GM19239 (cell line): ENCODE data around the gene HDX.
"Not testable (repeated sequence)": the region's sequence is repeated elsewhere in the genome, so short reads cannot be mapped to it uniquely, and the experiment has no call there.

Source experiments
- DNase-seq: peaks from one replicate; pipeline ENCODE4 v3.0.0; 2011; ENCODE audit warnings: low spot score; ENCODE audit not compliant: insufficient read length
- FAIRE-seq: peaks from 2 replicates; lab custom pipeline; 2011; peaks lifted over from hg19 to GRCh38; lab: Jason Lieb, UNC

The HDX gene, protein sequence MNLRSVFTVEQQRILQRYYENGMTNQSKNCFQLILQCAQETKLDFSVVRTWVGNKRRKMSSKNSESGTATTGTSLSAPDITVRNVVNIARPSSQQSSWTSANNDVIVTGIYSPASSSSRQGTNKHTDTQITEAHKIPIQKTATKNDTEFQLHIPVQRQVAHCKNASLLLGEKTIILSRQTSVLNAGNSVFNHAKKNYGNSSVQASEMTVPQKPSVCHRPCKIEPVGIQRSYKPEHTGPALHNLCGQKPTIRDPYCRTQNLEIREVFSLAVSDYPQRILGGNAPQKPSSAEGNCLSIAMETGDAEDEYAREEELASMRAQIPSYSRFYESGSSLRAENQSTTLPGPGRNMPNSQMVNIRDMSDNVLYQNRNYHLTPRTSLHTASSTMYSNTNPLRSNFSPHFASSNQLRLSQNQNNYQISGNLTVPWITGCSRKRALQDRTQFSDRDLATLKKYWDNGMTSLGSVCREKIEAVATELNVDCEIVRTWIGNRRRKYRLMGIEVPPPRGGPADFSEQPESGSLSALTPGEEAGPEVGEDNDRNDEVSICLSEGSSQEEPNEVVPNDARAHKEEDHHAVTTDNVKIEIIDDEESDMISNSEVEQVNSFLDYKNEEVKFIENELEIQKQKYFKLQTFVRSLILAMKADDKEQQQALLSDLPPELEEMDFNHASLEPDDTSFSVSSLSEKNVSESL

DNA sequence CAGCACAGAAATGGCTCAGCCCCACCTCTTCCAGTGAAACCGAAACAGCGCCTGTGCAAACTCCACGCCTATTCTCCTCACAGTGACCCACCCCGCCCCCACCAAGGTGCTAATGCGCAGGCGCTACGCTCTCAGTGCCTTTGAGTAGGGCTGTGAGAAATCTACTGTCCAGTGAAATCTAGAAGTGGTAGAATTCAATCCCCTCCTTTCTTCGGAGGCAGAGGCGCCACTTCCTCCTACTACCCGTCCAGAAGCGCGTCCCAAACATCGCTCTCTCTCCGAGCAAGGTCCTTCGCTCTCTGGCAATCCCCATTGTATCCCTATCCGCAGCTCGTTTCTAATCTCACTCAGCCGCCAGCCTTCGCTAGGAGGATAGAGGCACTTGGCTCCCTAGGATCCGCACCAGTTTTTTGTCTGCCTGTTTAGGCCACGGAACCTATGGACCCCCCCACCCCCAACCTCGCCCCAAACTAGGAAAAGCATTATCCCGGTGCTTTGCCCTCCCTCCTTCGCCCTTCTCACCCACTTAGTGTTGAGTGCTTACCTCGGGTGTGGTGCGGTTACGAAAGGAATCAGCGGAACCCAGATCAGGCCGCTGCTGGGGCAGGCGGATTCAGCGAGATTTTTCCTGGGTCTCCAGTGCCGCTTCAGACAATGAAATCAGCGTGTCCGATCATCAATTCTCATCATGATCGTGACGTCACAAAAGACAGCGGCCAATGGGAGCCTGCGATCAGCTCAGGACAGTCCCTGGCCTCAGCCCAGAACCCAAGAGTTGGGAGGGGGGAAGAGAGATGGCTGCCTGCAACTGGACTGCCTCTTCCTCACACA lies at the start of gene HDX:
Gene HDX (minus strand): TSS at position 656 of the 831 bp plus-strand sequence. CDS start 27,056 bp downstream, outside the sequence.
- peak; percentile 94 for FAIRE-seq

DNA sequence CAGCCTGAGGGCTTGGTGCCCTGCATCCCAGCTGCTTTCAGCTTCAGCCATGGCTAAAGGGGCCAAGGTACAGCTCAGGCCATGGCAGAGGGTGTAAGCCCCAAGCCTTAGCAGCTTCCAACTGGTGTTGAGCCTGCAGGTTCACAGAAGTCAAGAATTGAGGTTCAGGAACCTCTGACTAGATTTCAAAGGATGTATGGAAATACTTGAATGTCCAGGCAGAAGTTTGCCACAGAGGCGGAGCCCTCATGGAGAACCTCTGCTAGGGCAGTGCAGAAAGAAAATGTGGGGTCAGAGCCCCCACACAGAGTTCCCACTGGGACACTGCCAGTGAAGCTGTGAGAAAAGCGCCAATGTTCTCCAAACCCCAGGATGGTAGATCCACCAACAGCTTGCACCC lies 39.1 kb upstream of the HDX start:
- DNase-seq, FAIRE-seq: not testable (repeated sequence)

More for the DNA sequence above, at the start of gene HDX:
- peak; percentile 2 for DNase-seq

DNA sequence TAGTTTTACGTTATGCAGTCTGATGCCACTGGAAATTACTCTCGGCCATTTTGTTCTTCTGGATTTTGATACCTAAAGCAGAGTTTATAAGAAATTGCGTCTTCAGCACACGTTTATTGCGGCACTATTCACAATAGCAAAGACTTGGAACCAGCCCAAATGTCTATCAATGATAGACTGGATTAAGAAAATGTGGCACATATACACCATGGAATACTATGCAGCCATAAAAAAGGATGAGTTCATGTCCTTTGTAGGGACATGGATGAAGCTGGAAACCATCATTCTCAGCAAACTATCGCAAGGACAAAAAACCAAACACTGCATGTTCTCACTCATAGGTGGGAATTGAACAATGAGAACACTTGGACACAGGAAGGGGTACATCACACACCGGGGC lies 35.4 kb upstream of the HDX start:
- not testable (repeated sequence) for DNase-seq, FAIRE-seq

DNA sequence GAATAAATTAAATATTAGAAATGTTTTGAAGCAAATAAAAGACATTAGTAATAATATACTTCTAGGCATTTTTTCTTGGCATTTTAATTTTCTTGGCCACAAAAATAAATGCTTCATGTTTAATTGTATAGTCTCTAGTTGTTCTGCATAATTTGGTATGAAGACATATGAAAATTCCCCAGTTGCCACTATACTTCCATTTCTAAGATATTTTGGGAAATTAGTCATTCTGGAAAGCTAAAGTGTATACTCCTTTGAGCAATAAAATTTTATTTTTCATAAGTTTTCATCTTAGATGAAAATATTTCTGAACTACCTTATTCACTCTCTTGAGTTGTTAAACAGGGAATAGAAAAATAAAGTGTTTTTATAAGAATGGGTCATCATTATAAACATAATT lies 13.8 kb downstream of the HDX start:
- DNase-seq: no peak
- peak; percentile 68 for FAIRE-seq

DNA sequence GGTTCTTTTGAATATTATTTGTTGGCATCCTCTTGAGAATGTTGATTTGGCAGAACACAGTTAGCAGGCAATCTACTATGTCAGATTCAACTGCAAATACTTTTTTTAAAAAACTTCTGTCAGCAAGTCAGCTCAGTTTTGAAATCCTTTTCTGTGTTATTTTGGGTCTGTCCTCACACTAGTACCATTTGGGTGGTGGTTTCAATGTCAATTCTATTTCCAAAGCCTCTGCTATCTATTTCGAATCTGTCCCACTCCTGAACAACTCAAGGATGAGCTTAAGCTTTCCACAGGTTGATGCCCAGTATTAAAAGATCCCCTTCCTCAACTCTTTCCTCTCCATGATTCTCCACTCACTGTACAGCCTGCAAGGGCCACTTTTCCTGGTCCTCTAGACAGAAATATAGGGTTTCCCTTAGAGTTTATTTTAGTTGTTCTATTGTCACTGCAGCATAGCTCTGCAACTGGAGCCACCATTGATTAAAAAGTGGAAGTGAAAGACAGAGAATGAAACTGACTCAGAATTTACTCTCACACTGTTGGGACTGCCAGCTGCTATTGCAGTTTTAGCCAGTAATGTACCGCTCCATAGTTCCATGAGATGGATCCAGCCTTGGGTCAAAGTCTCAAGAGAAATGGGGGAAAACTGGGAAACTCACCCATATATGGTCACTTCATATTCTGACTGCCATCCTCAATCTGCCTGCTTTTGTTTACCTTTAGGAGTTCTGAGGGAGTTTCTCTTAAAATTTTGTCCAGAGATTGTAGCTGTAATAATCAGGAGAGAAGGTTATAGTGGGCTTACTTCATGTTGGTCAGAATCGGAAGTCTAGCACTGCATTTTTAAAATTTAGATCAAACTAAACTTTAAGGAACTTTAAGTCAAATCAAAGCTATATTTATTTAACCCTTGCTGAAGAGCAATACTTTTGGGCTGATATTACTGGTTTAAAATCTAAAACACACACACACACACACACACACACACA lies 14.6 kb downstream of the HDX start:
- peak; percentile 93 for FAIRE-seq

DNA sequence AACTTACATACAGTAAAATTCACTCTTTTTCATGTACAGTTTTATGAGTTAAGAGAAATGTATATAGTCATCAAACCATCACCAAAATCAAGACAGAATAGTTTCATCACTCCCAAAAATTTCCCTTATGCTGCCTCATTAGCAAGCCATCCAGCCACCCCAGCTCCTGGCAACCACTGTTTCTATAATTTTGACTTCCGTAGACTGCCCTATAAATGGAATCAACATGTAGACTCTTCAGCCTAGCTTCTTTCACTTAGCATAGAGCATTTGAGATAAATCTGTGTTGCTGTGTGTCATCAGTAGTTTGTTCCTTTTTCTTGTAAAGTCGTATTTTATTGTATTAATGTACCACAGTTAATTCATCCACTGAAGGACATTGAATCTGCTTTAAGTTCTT lies 23.2 kb downstream of the HDX start:
- DNase-seq: no peak
- no peak for FAIRE-seq

More for the DNA sequence above, 14.6 kb downstream of the HDX start:
- DNase-seq: no peak

DNA sequence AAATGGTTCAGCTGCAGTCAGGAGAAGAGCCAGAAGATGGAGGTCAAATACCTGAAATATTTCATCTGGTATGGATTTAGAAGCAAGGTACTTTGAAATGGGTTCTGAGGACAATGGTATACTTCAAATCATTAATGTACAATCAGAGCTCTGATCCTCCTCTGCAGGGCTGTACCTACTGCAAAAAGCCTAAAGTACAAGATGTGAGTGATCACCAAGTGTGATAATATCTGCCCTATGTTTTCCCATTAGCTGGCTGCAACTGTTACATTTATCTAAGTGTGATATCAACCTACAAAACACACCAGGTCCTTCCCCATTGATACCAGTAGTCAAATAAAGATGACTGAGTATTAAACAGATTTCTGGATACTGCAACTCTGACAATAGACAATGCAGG lies 25.1 kb downstream of the HDX start:
- peak; percentile 37 for FAIRE-seq

DNA sequence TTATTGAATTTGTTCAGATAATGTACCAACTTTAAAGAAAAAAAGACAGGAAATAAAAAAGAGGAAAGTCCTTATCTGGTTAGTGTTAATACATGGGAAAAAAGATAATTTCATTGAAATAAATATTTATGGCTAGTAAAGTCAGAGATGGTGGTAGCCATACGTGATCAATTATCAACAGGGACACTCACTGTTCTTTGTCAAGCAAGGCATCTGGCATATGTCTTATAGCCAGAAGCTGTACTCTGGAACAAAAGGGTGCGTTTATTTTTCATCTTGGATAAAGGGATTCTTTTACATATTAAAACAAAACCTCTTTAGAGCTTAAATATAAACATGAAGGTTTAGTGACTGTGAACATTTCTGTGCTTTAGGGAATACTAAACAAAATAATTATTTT lies 26.7 kb downstream of the HDX start:
- FAIRE-seq (no peak), DNase-seq (no peak)

More for the DNA sequence above, 25.1 kb downstream of the HDX start:
- no peak for DNase-seq

DNA sequence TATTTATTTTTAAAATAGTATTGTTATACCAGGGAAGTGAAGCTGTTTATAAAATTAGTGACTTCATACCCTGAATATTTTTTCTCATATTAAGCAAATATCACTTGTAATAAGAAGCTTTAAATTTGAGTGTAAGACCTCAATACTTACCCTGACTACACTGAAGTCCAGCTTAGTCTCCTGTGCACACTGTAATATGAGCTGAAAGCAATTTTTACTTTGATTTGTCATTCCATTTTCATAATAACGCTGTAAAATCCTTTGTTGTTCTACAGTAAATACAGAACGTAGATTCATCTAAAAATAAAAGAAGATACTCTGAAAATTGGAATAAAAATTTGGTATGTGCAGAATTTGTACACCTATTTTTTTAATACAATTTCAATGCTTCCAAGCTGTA lies 27.2 kb downstream of the HDX start:
- no peak for FAIRE-seq

DNA sequence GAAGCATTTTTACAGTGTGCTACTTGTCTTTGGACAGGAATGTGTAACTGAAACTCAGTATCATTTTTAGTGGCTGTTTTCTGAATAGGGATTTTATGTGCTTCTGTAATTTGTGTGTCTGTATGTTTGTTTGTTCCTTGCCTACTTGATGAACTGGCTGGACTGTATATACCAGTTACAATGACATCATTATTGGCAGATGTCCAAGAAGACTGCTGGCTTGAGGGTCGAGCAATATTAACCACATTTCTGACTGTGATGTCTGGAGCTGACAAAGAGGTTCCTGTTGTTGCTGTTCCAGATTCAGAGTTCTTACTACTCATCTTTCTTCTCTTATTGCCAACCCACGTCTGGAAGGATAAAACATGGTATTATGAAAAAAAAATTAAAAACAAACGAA lies 33.0 kb downstream of the HDX start:
- DNase-seq (no peak), FAIRE-seq (no peak)

More for the DNA sequence above, 27.2 kb downstream of the HDX start:
- no peak for DNase-seq

DNA sequence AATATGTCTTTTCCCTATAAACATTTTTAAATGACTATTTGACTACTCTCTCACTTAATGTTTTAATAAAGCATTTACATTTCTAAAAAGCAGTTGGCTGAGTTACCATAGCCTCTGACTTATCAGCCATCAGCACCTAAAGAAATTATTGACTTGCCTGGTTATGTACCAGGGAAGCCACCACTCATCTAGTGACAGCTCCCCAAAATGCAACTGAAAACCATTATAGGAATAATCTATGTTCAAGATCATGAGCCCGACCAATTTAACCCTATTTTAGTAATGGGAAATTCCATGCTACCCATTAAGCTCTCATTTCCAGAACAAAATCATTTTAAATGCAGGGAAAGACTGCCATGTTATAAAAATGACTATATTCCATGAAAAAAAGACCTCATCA lies 34.4 kb downstream of the HDX start:
- FAIRE-seq (no peak), DNase-seq (no peak)

DNA sequence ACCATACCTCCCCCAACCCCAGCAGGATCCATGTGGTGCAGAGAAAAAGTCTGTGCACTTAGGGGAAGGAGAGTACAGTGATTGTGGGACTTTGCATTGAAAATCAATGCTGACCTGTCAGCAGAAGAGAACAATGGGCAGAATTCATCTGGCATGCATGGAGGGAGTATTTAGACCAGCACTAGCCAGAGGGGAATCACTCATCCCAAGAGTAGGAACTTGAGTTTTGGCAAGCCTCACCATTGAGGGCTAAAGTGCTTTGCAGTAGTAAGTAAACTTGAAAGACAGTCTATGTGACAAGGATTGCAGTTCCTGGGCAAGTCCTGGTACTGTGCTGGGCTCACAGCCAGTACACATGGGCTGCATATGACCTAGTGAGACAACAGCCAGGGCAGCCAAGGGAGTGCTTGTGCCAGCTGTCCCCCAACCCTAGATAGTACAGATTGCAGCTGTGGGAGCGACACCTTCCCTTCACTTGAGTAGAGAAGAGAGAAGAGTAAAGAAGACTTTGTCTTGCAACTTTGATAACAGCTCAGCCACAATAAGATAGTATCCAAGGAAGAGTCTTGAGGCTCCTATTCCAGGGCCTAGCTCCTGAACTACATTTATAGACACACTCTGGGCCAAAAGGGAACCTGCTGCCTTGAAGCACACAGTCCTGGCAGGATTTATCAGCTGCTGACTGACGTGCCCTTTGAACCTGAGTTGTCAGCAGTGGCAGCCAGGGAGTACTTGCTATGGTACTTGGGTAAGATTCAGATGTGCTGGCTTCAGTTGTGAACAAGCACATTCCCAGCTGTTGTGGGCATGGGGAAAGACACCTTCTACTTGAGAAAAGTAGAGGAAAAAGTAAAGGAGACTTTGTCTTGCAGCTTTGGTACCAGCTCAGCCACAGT lies 48.7 kb downstream of the HDX start:
- no peak for FAIRE-seq
- DNase-seq: no peak

DNA sequence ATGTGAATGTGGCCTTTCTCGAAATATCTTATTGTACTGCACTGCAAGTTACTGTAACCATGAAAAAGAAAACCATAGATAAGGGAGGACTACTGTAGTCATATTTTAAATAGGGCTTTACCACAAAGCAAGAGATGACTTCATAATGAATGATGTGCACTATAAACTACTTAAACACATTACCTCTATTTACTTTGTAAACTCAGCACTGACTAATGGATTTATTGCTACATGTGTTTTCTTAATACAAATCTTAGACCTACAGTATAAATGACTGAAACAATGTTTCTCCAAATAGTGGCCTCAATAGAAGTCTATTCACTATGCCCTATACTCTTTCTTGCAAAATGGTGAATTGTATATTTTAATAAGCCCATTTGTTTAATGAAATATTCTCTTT lies 61.1 kb downstream of the HDX start:
- no peak for DNase-seq

DNA sequence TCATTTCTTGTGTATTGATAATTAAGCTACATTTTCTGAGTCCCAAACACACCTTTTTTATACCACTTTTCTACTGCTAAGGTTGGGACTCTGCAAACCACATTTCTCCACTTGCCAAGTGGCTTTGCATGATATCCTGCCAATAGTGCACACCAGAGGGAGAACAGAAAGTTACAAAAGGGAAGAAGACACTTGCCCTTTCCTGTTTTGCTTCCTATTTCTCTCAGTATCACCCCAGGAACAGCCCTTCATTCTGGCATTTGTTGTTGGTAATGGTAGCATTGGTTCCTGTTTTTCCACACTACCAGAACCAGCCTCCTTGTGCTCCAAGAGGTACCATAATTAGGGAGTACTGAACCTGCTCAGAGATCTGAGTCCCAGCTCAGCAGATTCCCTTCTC lies 87.1 kb downstream of the HDX start:
- DNase-seq: no peak
- no peak for FAIRE-seq

More for the DNA sequence above, 61.1 kb downstream of the HDX start:
- no peak for FAIRE-seq

DNA sequence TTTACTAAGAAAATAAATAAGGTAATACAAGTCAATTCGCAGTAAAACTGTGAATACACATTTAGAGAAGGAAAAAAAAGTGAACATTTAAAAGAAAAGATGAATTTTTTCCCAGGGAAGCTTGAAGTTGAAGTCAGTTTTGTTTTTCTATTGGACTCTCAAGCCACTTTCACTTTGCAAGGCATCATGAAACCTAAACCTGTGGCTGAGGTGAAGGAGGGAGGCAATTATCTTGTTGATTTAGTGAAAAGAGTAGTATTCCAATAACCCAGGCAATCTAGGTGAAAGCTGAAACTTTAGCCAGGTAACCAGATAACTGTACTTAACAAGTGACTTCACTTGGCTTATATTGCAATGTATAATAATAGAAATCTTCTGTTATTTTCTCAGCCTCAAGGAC lies 138.6 kb downstream of the HDX start:
- DNase-seq (no peak), FAIRE-seq (no peak)

DNA sequence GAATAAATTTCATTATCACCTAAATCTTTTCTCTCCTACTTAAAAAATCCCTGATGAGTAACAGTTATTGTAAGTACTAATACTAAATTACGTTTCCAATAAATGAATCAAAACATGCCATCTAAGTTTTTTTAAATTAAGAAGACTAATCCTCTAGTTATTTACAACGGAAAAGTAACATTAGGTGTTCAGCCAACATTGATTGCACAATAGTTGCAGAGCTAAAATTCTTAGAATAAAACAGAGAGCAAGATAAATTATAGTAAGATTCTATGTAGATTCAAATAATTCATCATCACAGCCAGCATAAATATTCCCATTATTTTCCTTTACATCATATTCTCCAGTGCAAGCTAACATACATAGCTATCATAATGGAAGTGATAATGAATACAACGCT lies 139.2 kb downstream of the HDX start:
- DNase-seq (no peak), FAIRE-seq (no peak)

DNA sequence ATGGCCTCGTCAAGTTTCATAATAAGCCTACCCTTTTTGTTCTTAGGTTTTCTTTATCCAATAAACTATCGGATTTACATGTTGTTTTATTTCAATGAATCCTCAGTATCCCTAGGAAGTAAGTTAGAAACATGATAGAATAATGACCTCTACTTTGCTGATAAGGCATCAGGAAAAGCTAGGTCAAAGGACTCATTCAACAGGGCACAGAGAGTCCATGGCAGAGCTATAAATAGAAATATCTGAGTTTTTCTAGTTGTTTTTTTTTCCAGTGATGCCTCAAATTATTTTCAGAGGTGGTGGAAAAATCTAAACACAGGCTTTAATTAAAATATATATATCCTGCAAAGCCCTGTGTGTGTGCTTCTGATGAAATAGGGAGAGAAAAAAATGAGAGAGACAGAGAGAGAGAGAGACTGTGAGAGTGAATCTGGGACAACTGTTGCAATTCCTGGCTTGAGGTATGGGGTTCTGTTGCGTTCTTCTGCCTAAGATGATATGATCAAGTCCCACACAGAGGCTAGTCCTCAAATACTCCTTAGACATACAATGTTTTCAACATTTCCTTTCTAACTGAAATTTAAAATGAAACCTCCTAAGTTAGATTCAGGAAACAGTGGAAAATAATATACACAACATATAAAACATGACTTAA lies 139.9 kb downstream of the HDX start:
- no peak for DNase-seq

DNA sequence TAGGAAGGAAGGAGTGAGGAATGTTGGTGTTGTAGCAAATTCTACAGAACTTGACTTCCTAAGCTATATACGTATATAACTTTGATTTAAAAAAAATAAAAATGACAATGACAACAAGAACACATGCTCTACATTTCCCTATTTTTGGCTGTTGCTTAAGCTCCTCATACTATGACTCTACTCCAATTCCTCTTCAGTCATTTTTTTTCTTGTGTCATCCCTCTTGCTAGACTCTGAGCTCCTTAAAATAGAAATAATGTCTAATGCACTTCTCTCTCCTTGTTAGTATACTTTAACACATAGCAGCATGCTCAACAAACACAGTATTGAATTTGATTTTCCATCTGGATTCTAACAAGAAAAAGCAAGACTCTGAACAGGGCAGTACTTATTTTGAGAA lies 144.0 kb downstream of the HDX start:
- no peak for DNase-seq

More for the DNA sequence above, 139.9 kb downstream of the HDX start:
- FAIRE-seq: no peak

More for the DNA sequence above, 144.0 kb downstream of the HDX start:
- FAIRE-seq: no peak
